Sigmoid colon (tissue), 7 donors: ENCODE measurements around the gene SNX5. TPM values are rescaled to one million over a fixed set of nuclear protein-coding genes. Genes with fewer than 3 reads are reported as not detected.

Experiments
- DNase-seq: peaks from one replicate; pipeline ENCODE4 v3.0.0-alpha.2; 2019
- H3K27ac ChIP-seq, 4 donors: fragments of 200-600 bp; sonication (generic); one replicate each; pipeline ENCODE4 v1.5.1; 2016 to 2019; ENCODE audit warnings: mild to moderate bottlenecking in 1 of 4
- H3K27me3 ChIP-seq, 3 donors: fragments of 200-600 bp; sonication (generic); one replicate each; pipeline ENCODE4 v1.5.1; 2019; ENCODE audit warnings: mild to moderate bottlenecking in 1 of 3
- H3K36me3 ChIP-seq, 4 donors: fragments of 200-600 bp; sonication (generic); one replicate each; pipeline ENCODE4 v1.5.1; 2016 to 2019
- H3K4me1 ChIP-seq, 4 donors: fragments of 200-600 bp; sonication (generic); one replicate each; pipeline ENCODE4 v1.5.1; 2017 to 2019
- H3K4me3 ChIP-seq, 4 donors: fragments of 200-600 bp; sonication (generic); one replicate each; pipeline ENCODE4 v1.5.1; 2017 to 2019; ENCODE audit warnings: mild to moderate bottlenecking in 2 of 4, moderate library complexity in 1 of 4
- H3K9me3 ChIP-seq, 4 donors: fragments of 200-600 bp in 3 of 4; sonication (generic) in 3 of 4; one replicate each; pipeline versions ENCODE4 v1.5.1 to v1.6.1; 2013 to 2019
- EP300 ChIP-seq, 4 donors: sonication (generic); formaldehyde crosslinking; IDR thresholded peaks; one replicate each; pipeline ENCODE4 v1.6.1; 2017; ENCODE audit warnings: antibody characterized with exemption in 4 of 4
- POLR2A ChIP-seq, 2 donors: fragments of 450-650 bp; IDR thresholded peaks; one replicate each; pipeline ENCODE4 v1.6.1; 2016; ENCODE audit warnings: antibody characterized with exemption in 2 of 2, mild to moderate bottlenecking in 2 of 2, moderate library complexity in 2 of 2
- POLR2AphosphoS5 ChIP-seq, 4 donors: sonication (generic); formaldehyde crosslinking; IDR thresholded peaks; one replicate each; pipeline ENCODE4 v1.6.1; 2017; ENCODE audit warnings: antibody characterized with exemption in 4 of 4
- WGBS, 2 donors: extraction: QIAGEN DNeasy Blood & Tissue Kit; methylation state at CpG; one replicate each; pipeline ENCODE4 v1.1.7; 2013; 5-methylcytosine and 5-hydroxymethylcytosine counted together
- intact Hi-C: fragments of 100-400 bp; cut with DNase I; formaldehyde crosslinking; loops from one replicate; pipeline ENCODE4 v1.15.1; 2023
- polyA plus RNA-seq, 3 donors: library from polyadenylated mRNA; stranded (reverse); fragments of 200-250 nt; gene quantifications; one replicate each; pipeline ENCODE4 v1.2.3, GENCODE V29; 2013
- total RNA-seq, 4 donors: library from RNA; depleted of rRNA; stranded (reverse); fragments of >200 nt; gene quantifications; one replicate each; pipeline ENCODE4 v1.1.0, GENCODE V29; 2016
- TF ChIP-seq, protein P1 (sequence below), 4 experiments: fragments of 450-650 bp in 3 of 4; fragments of 200-600 bp in 1 of 4; IDR thresholded peaks; one replicate each; pipeline ENCODE4 v1.5.1; 2016 to 2019; ENCODE audit warnings: antibody characterized with exemption in 4 of 4, mild to moderate bottlenecking in 3 of 4, moderate library complexity in 2 of 4
- donor health status: healthy with polysubstance abuse.
- donor health status: Bipolar disorder and iron deficiency.
- donor health status: healthy.

SNX5 gene
- total and polyA plus RNA-seq, 7 donors = 69.0 to 98.5 (median 79.5) TPM

DNA sequence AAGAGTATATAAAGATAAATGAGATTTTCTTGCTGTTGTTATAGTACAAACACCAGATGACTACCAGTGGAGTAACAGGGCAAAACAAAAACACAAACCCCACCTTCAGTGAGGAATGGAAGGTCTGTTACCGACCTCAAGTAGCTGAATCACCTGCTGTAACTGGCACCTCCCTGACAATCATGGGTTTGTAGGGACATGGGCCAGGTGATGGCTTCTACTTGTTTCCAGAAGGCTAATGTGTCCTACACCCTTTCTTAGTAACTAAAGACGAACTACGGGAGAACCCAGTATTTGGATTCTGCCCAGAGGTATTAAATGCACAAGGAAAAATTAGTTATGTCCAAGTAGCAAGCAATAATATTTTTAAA, 26.8 kb downstream of the SNX5 start:
- WGBS, 2 donors = 73 to 83% methylated on average over 3 of the region's 3 CpGs
- no peak for DNase-seq
- Histone ChIP-seq H3K36me3 (peaks cover 18 to 56% (median 34%) of the 10 kb centered on the region in 4 donors), H3K4me3 (no peak overlapping the region), H3K27me3 (no peaks in the 10 kb centered on the region), H3K4me1 (peaks cover 0 to 31% (median 26%) of the 10 kb centered on the region in 4 donors), H3K27ac (no peak overlapping the region), H3K9me3 (no peaks in the 10 kb centered on the region)
- TF ChIP-seq, protein P1, sequence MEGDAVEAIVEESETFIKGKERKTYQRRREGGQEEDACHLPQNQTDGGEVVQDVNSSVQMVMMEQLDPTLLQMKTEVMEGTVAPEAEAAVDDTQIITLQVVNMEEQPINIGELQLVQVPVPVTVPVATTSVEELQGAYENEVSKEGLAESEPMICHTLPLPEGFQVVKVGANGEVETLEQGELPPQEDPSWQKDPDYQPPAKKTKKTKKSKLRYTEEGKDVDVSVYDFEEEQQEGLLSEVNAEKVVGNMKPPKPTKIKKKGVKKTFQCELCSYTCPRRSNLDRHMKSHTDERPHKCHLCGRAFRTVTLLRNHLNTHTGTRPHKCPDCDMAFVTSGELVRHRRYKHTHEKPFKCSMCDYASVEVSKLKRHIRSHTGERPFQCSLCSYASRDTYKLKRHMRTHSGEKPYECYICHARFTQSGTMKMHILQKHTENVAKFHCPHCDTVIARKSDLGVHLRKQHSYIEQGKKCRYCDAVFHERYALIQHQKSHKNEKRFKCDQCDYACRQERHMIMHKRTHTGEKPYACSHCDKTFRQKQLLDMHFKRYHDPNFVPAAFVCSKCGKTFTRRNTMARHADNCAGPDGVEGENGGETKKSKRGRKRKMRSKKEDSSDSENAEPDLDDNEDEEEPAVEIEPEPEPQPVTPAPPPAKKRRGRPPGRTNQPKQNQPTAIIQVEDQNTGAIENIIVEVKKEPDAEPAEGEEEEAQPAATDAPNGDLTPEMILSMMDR (IDR thresholded peaks at IDR 0.05) = no peak
- TF ChIP-seq EP300 (IDR thresholded peaks at IDR 0.05) (no peak), POLR2AphosphoS5 (IDR thresholded peaks at IDR 0.05) (no peak), POLR2A (IDR thresholded peaks at IDR 0.05) (no peak)
- intact Hi-C loops = no loop called here

DNA sequence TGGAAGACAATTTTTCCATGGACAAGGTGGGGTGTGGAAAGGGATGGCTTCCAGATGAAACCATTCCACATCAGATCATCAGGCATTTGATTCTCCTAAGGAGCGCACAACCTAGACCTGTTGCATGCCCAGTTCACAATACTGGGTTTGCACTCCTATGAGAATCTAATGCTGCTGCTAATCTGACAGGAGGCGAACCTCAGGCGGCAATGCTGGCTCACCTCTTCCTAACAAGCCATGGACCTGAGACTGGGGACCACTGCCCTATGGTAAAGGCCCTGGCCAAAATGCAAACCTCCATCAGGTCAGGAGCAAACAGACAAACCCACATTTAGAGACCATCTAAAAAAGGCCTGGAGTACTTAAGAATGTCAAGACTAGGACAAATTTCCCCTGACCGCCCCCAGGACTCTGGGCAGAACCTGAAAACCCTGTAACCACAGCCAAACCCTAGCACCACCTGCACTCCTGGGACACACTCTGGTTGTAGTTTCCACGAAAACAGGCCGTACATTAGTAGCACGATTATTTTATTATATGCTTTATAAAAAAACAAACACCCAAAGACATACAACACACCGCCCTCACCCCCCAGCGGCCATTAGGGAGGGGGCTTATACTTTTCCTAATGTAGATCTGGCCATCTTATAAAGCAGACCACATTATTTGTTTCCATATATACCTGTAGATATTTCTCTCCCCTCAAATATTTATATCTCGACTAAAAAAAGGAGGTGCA, 27.3 kb downstream of the SNX5 start:
- intact Hi-C loops = no loop called here
- WGBS, 2 donors = 78 to 84% methylated on average over 10 of the region's 10 CpGs
- no peak for TF ChIP-seq POLR2A (IDR thresholded peaks at IDR 0.05)
- TF ChIP-seq, protein P1 (IDR thresholded peaks at IDR 0.05) = no peak
- no peak for TF ChIP-seq EP300 (IDR thresholded peaks at IDR 0.05)
- no peak for TF ChIP-seq POLR2AphosphoS5 (IDR thresholded peaks at IDR 0.05)
- Histone ChIP-seq H3K9me3 (no peaks in the 10 kb centered on the region), H3K27ac (no peak overlapping the region), H3K4me3 (no peak overlapping the region), H3K36me3 (peaks cover 17 to 51% (median 29%) of the 10 kb centered on the region in 4 donors), H3K27me3 (no peaks in the 10 kb centered on the region), H3K4me1 (peaks cover 0 to 36% (median 32%) of the 10 kb centered on the region in 4 donors)
- DNase-seq = no peak

DNA sequence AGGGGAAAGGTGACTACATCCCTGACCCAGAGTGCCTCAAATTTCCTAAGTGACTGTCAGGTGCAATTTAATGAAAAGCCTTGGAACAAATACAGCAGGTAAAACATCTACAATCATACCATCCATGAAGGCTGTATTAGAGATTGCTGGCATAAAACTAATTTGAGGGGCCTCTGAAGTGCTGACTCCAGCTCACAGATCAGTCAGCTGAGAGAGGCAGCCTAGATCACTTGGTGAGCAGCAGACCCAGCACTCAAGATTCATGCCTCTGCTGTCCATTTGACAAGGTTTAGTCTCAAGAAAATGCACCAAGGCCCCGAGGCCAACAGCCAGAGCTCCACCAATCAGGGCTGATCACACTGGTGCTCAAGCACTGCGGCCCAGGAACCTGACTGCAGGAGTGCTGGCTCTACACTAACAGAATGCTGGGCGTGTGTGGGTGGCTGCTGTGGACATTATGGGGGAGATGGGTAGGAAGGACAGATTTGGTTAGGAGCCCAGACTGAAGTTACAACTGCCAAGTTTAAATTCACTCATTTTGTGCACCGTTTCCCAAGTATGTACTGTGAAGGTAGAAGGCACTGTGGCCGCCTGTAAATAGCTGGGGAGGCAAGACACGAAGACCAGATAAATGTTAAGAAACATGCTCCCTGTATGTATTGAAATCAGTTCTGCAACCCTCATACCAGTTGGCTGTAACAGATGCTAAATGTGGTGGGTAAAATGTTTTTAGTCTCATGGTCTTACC, 28.2 kb downstream of the SNX5 start:
- TF ChIP-seq EP300 (IDR thresholded peaks at IDR 0.05) = no peak
- no peak for TF ChIP-seq POLR2A (IDR thresholded peaks at IDR 0.05)
- TF ChIP-seq, protein P1 (IDR thresholded peaks at IDR 0.05) = no peak
- no peak for TF ChIP-seq POLR2AphosphoS5 (IDR thresholded peaks at IDR 0.05)
- Histone ChIP-seq H3K4me3 (no peak overlapping the region), H3K27ac (no peak overlapping the region), H3K4me1 (peaks cover 0 to 41% (median 39%) of the 10 kb centered on the region in 4 donors), H3K27me3 (no peaks in the 10 kb centered on the region), H3K9me3 (no peaks in the 10 kb centered on the region), H3K36me3 (peaks cover 11 to 42% (median 26%) of the 10 kb centered on the region in 4 donors)
- DNase-seq = no peak
- intact Hi-C loops = no loop called here
- WGBS, 2 donors = 57 to 68% methylated on average over 6 of the region's 6 CpGs

DNA sequence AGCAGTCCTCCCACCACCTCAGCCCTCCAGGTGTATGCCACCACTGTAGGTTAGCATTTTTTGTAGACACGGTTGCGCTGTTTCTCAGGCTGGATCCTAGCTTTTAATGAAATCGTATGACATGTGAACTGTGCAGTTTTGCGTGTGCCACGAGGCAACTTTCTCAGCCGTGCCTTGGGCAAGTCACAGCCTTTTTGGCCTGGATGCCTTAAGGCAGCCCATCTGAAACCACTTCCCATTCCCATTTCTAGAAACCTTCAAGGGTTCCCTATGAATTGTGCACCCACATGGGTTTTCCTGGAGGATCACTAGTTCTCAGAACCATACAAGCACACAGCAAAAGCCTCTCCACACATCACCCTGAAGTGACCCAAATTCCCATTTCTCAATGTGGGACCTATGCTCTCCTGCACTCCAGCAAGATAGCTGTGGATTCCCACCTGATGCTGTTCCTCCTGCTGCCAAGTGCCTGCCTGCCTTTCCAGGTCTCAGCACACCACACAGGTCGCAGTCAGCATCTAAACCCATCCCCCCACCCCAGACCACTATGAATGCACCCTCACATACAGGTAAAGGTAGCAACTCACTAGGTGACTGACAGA, 28.9 kb downstream of the SNX5 start:
- Histone ChIP-seq H3K9me3 (no peaks in the 10 kb centered on the region), H3K27me3 (no peaks in the 10 kb centered on the region), H3K36me3 (peaks cover 5 to 36% (median 24%) of the 10 kb centered on the region in 4 donors), H3K4me3 (no peak overlapping the region), H3K4me1 (peaks cover 0 to 43% (median 39%) of the 10 kb centered on the region in 4 donors), H3K27ac (peak overlapping the region in 2 of 4 donors; percentile 6 to 81)
- intact Hi-C loops = loop anchor here (5.0 kb wide), 1 partner anchor 37 kb away; no protein-coding TSS in a partner anchor
- 57 to 71% methylated on average over 7 of the region's 7 CpGs for WGBS, 2 donors
- no peak for TF ChIP-seq POLR2AphosphoS5 (IDR thresholded peaks at IDR 0.05)
- TF ChIP-seq POLR2A (IDR thresholded peaks at IDR 0.05) = no peak
- TF ChIP-seq, protein P1 (IDR thresholded peaks at IDR 0.05) = no peak
- TF ChIP-seq EP300 (IDR thresholded peaks at IDR 0.05) = no peak
- DNase-seq = no peak
